CD4-positive, alpha-beta T cell treated with Interferon gamma for 1 hour (primary cell): ENCODE results near the gene PDSS2.

ENCODE experiments used
- DNase-seq: peaks from one replicate; pipeline ENCODE4 v3.0.0-alpha.2; 2020

Gene PDSS2

DNA sequence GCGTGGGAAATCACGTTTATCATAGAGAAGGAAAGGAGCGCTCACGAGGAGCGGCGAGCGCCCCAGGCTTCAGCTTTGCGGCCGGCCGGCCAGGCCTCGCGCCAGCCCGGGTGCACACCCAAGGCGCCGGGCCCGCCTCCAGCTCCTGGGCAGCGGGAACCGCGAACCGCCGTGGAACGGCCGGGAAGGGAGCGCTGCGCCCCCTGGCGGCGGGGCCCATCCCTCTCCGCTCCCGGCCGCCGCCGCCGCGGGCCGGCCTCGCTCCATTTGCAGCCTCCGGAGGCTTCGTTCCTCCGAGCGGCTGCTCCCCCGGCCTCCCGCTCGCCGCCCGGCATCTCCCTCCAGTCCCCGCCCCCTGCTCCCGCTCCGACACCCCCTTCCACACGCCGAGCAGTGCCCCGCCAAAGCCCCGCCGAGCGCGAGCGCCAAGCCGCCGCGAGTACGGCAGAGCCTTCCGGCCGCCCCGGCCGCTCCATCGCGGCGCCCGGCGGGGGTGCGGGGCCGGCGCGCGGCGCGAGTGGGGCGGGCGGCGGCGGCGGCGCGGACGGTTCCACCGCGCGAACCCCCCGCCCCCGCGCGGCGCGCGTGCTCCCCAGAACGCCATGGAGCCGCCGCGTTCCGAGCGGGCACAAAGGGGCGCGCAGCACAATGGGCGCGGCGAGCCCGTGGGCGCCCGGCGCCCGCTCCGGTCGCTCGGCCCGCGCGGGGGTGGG lies 345.0 kb downstream of the PDSS2 start:
- peak; percentile 67 for DNase-seq

DNA sequence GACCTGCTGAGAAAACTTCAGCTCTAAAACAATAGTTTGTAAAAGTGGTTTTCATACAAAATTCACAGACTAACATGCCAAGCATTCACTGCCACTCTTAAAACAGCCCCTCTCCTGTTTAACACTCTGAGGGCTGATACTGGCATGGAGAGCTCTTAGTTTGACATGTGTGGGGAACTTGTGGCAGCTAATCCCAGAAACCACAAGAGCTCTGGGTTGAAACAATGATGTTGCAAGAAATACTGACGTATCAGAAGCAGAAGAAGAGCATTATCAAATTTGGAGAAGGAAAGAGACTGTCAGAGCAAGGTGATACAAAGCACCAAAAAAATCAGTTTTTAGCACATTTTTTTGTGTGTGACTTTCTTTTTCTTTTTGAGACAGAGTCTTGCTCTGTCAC lies 349.2 kb downstream of the PDSS2 start:
- DNase-seq: no peak

DNA sequence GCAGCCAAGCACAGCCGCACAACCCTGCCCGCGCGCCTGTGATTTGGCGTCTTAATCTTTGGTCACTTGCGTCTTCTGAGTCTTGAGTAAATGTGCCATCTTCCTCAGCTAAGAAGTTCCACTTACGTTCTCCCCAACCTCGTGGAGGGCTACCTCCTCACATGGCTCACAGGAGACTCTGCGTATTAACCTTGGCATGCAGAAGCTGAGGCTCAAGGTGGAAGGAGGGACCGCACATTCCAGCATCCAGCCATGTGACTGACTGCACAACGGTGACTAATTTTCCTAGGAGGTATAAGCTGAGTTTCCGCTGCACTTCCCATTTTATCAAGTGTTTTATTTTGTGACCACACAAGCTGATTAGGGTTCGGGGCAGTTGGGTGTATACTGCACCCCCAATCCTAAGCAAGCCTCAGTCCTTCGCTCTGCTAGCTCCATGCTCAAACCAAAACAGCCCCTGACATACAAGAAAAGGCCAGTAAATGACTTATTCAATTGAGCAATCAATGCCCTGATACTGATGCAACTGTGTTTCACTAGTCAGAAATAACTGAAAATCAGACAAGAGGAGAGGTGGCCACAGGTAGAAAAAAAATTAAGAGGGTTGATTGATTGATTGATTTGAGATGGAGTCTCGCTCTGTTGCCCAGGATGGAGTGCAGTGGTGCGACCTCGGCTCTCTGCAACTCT lies 351.0 kb downstream of the PDSS2 start:
- no peak for DNase-seq

DNA sequence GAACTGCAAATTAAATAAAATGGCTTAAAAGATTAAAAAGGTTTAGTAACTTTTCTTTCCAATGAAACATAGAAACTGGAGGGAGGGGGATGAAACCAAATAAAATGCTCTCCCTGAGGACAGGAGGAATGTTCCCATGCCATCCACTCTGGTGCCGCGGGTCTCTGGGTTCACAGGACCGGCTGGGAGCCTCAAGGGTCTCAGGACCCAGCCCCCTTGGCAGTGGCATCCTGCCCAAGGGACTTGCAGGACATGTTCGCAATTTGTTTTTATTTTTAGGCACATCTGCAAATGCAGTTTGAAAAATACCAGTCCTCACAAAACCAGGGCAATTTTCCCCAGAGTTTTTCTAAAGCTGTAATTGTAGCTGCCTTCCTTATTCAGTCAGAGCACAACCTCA lies 351.6 kb downstream of the PDSS2 start:
- no peak for DNase-seq

DNA sequence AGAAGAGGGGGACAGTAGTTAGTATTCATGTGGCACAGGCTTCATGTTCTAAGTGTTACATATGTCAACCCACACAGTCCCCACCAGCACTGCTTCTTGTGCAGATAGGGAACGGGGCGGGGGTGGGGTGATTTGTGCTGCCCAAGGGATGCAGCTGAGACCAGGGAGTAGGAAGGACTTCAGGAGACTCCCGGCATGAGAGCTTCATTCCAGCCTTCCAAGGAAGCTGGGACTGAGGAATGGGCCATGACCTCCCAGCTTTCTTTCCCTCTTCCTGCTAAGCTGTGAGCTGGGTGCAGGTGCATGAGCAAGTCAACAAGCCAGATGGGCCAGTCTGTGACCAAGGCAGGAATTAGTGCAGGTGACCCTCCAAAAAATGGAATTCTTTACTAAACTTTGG lies 353.2 kb downstream of the PDSS2 start:
- no peak for DNase-seq

DNA sequence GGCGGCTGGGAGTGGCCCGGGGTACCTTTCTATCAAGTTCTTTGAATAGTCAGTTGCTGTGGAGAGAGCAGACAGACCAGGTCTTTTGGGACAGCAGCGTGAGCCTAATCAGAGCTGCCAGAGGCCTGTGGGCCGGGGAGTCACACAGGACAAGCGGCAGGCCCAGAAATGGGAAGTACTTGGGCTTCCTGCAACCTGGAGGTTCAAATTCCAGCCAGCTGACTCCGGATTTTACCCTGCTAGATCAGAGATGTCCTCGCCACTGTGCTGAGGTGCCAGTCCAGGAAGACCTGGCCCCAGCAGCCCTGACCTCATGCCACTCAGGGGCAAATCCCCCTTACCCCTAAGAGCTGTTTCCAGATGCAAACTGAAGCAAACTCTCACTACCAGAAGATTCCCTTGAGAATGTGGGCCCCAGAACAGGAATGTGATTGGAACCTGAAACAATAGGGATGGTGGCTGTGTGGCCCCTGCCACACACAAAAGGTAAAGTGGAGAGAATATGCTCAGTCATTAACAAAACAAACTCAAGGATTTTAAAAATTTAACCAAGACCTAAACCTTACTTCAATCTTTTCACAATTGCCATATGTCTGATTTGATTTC lies 353.8 kb downstream of the PDSS2 start:
- DNase-seq: no peak

DNA sequence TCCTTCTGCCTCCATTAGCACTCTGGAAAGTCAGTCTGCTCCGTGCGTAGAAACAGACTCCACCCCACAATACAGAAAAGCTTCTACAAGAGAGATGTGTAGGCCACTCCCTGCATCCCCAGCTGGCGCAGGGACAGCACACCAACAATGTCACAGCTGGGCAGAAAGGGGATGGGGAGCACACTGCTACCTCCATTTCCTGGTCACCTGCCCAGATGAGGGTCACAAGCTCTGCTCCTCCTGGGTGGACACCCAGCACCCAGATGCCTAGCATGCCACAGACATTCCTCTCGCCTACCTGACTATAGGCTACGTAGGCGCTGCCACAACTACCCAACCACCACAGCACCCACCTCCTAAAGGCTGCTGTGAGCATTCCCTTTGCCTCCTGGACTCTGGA lies 356.3 kb downstream of the PDSS2 start:
- no peak for DNase-seq
